GM12878 (cell line): ENCODE measurements around the gene NSFL1C. TPM values are rescaled to one million over a fixed set of nuclear protein-coding genes. Genes with fewer than 3 reads are reported as not detected.

Experiments
- ATAC-seq: fragments of 200-7000 bp; cut with Tn5 transposase; 3 replicates; pipeline ENCODE4 v1.9.1; 2020; ENCODE audit warnings: mild to moderate bottlenecking, moderate library complexity
- BruUV-seq: library from RNA; stranded (reverse); fragments of 400-500 nt; replicated peaks from 2 replicates; lab custom pipeline; 2021; lab: Mats Ljungman, UMichigan
- CTCF ChIA-PET: fragments of 300-600 bp; sonication (Branson Sonifier 250); formaldehyde crosslinking; extraction: SDS; loops from one replicate; lab custom pipeline; 2021; ENCODE audit warnings: inconsistent platforms; lab: Yijun Ruan, JAX
- POLR2A ChIA-PET: fragments of 350-600 bp; formaldehyde crosslinking; extraction: SDS; loops from one replicate; lab custom pipeline; 2021; ENCODE audit warnings: inconsistent platforms; lab: Charles Lee
- RAD21 ChIA-PET: fragments of 300-600 bp; sonication (Branson Sonifier 250); formaldehyde crosslinking; loops from one replicate; lab custom pipeline; 2023; ENCODE audit warnings: antibody characterized with exemption; ENCODE audit not compliant: unreplicated experiment; lab: Charles Lee
- SMC1A ChIA-PET: fragments of 300-600 bp; sonication (Branson Sonifier 250); formaldehyde crosslinking; loops from one replicate; lab custom pipeline; 2023; ENCODE audit not compliant: unreplicated experiment, uncharacterized antibody; lab: Charles Lee
- DNase-seq: peaks from one replicate; pipeline ENCODE4 v3.0.0-alpha.2; 2011; ENCODE audit warnings: low read depth, low spot score
- FAIRE-seq: peaks from 3 replicates; lab custom pipeline; 2011; peaks lifted over from hg19 to GRCh38; lab: Jason Lieb, UNC
- H2AFZ ChIP-seq: 2 replicates; pipeline ENCODE4 v1.6.0; 2011; ENCODE audit warnings: low read depth, low read length, control low read depth; ENCODE audit not compliant: control insufficient read depth
- H3K27ac ChIP-seq: 2 replicates; pipeline ENCODE4 v1.5.1; 2011; ENCODE audit warnings: control low read depth; ENCODE audit not compliant: control insufficient read depth, insufficient read depth
- H3K27me3 ChIP-seq, 2 experiments: replicated peaks in 1 of 2; 2 replicates each; pipeline versions ENCODE4 v1.6.0 to v1.6.1; 2011; ENCODE audit warnings: low read length in 1 of 2; ENCODE audit not compliant: control insufficient read depth in 2 of 2, insufficient read depth in 2 of 2
- H3K36me3 ChIP-seq, 2 experiments: 2 replicates each; pipeline ENCODE4 v1.5.1; 2011; ENCODE audit warnings: low read length in 1 of 2; ENCODE audit not compliant: control insufficient read depth in 2 of 2, insufficient read depth in 2 of 2
- H3K4me1 ChIP-seq: 2 replicates; pipeline ENCODE4 v1.6.1; 2011; ENCODE audit warnings: mild to moderate bottlenecking, low read length, moderate library complexity, mixed read lengths; ENCODE audit not compliant: control insufficient read depth, insufficient read depth
- H3K4me2 ChIP-seq: 2 replicates; pipeline ENCODE4 v1.6.0; 2011; ENCODE audit warnings: control low read depth; ENCODE audit not compliant: control insufficient read depth, insufficient read depth
- H3K4me3 ChIP-seq: fragments of 200-600 bp; sonication (generic); 2 replicates; pipeline ENCODE4 v1.5.1; 2016
- H3K79me2 ChIP-seq: 2 replicates; pipeline ENCODE4 v1.6.0; 2011; ENCODE audit warnings: low read length; ENCODE audit not compliant: control insufficient read depth, insufficient read depth
- H3K9ac ChIP-seq: 2 replicates; pipeline ENCODE4 v1.8.0; 2011; ENCODE audit warnings: low read length, control low read depth, mixed read lengths; ENCODE audit not compliant: control insufficient read depth, insufficient read depth
- H3K9me3 ChIP-seq: replicated peaks from 3 replicates; pipeline ENCODE4 v1.5.1; 2011; ENCODE audit warnings: mild to moderate bottlenecking, low read length; ENCODE audit not compliant: control insufficient read depth, insufficient read depth
- H4K20me1 ChIP-seq: 2 replicates; pipeline ENCODE4 v1.6.0; 2011; ENCODE audit not compliant: control insufficient read depth, insufficient read depth
- SMARCA5 ChIP-seq: fragments of 450-650 bp; IDR thresholded peaks from 2 replicates; pipeline ENCODE4 v1.6.1; 2017; ENCODE audit warnings: mild to moderate bottlenecking
- WGBS: methylation state at CpG from one replicate; pipeline ENCODE4 v1.1.6; 2016; ENCODE audit warnings: low lambda C conversion rate; ENCODE audit not compliant: insufficient replicate concordance, insufficient coverage; ENCODE audit errors: missing lambda C conversion rate; 5-methylcytosine and 5-hydroxymethylcytosine counted together
- in situ Hi-C: fragments of 300-500 bp; cut with MboI; formaldehyde crosslinking; loops from 9 replicates; pipeline ENCODE4 v1.14.3; 2018; ENCODE audit warnings: mixed read lengths
- intact Hi-C: fragments of 100-400 bp; cut with micrococcal nuclease; formaldehyde crosslinking; loops from one replicate; pipeline ENCODE4 v1.14.2; 2022; ENCODE audit not compliant: unreplicated experiment
- polyA plus RNA-seq, 11 experiments: library from polyadenylated mRNA; depleted of rRNA in 4 of 11; unstranded in 6 of 11; stranded (reverse) in 5 of 11; fragments of >200 nt; fragmentation: Nextera tagmentation in 4 of 11; fragmentation: Illumina TruSeq in 1 of 11; extraction: Ambion mirVana in 4 of 11; extraction: Trizol in 1 of 11; gene quantifications; 1 replicate in 1 of 11; 2 replicates in 10 of 11; pipeline versions ENCODE4 v1.2.1 to v1.2.3, GENCODE V29; 2011 to 2016; ENCODE audit warnings: inconsistent platforms in 2 of 11, missing spikeins in 2 of 11, low read depth in 1 of 11
- total RNA-seq, 4 experiments: library from RNA; depleted of rRNA in 3 of 4; stranded (reverse); fragments of >200 nt in 3 of 4; fragmentation: Illumina TruSeq in 1 of 4; extraction: Trizol in 1 of 4; gene quantifications; 2 replicates each; pipeline versions ENCODE4 v1.2.1 to v1.2.3, GENCODE V29; 2013 to 2021
- TF ChIP-seq, protein P1 (sequence below): IDR thresholded peaks from 2 replicates; pipeline ENCODE4 v1.6.1; 2012; ENCODE audit warnings: improper control_type of control experiment, low read depth, low read length; ENCODE audit not compliant: insufficient replicate concordance

NSFL1C gene
- total and polyA plus RNA-seq, 10 of the 15 experiments (the other 5 are each of a cell fraction or from before 2014, with no cell fraction given) = 21.5 to 100 (median 38.1) TPM

DNA sequence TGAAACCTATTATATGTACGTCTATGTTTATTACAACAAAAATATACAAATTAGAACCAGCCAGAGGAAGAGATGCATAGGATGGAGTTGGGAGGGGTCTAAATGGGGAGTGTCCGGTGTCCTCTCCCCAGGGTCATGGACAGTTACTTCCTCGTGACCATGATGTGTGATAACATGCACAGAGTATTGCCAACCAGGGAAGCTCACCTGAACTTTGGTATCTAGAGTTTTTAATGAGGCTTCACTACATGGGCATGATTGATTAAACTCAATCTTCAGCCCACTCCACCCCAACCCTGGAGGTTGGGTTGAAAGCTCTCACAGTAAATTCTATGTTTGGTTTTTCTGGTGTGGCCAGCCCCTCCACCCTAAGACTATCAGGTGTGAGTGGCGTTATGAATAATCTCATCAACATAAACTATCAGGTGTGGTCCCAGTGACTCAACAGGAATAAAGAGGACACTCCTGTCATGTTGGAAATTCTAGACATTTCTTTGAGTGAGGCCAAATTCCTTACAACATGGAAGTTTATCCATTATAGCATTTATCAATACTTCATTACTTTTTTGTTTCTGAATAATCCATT lies 37.4 kb downstream of the NSFL1C start:
- POLR2A ChIA-PET = no interaction called here
- H2AFZ ChIP-seq = no peak overlapping the region
- ATAC-seq (no peak), FAIRE-seq (no peak), DNase-seq (no peak)
- in situ Hi-C loops = no loop called here
- no peaks in the 10 kb centered on the region for H3K79me2 ChIP-seq
- H3K27me3 ChIP-seq = no peaks in the 10 kb centered on the region
- no peak overlapping the region for H3K4me2 ChIP-seq
- H3K4me3 ChIP-seq = no peak overlapping the region
- H3K27ac ChIP-seq = no peak overlapping the region
- SMC1A ChIA-PET = no interaction called here
- no peaks in the 10 kb centered on the region for H4K20me1 ChIP-seq
- intact Hi-C loops = no loop called here
- no TSS peak for BruUV-seq
- TF ChIP-seq SMARCA5 = no peak
- TF ChIP-seq, protein P1, sequence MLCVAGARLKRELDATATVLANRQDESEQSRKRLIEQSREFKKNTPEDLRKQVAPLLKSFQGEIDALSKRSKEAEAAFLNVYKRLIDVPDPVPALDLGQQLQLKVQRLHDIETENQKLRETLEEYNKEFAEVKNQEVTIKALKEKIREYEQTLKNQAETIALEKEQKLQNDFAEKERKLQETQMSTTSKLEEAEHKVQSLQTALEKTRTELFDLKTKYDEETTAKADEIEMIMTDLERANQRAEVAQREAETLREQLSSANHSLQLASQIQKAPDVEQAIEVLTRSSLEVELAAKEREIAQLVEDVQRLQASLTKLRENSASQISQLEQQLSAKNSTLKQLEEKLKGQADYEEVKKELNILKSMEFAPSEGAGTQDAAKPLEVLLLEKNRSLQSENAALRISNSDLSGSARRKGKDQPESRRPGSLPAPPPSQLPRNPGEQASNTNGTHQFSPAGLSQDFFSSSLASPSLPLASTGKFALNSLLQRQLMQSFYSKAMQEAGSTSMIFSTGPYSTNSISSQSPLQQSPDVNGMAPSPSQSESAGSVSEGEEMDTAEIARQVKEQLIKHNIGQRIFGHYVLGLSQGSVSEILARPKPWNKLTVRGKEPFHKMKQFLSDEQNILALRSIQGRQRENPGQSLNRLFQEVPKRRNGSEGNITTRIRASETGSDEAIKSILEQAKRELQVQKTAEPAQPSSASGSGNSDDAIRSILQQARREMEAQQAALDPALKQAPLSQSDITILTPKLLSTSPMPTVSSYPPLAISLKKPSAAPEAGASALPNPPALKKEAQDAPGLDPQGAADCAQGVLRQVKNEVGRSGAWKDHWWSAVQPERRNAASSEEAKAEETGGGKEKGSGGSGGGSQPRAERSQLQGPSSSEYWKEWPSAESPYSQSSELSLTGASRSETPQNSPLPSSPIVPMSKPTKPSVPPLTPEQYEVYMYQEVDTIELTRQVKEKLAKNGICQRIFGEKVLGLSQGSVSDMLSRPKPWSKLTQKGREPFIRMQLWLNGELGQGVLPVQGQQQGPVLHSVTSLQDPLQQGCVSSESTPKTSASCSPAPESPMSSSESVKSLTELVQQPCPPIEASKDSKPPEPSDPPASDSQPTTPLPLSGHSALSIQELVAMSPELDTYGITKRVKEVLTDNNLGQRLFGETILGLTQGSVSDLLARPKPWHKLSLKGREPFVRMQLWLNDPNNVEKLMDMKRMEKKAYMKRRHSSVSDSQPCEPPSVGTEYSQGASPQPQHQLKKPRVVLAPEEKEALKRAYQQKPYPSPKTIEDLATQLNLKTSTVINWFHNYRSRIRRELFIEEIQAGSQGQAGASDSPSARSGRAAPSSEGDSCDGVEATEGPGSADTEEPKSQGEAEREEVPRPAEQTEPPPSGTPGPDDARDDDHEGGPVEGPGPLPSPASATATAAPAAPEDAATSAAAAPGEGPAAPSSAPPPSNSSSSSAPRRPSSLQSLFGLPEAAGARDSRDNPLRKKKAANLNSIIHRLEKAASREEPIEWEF = no peak
- CTCF ChIA-PET = interaction anchor here (1.0 kb wide), 1 partner anchor 74 kb away, joined by 3 read pairs; no protein-coding TSS in a partner anchor
- H3K4me1 ChIP-seq = no peaks in the 10 kb centered on the region; the same call in 1 of the 2 replicates
- RAD21 ChIA-PET = no interaction called here
- 44% methylated on average over 4 of the region's 4 CpGs for WGBS
- H3K36me3 ChIP-seq = no peaks in the 10 kb centered on the region
- H3K9me3 ChIP-seq = no peaks in the 10 kb centered on the region; the same call in 2 of the 3 replicates
- no peak overlapping the region for H3K9ac ChIP-seq
